Measurements from ENCODE around the gene KRIT1. TPM values are rescaled to one million over a fixed set of nuclear protein-coding genes. Genes with fewer than 3 reads are reported as not detected.

The KRIT1 gene
- 24.1 and 26.1 TPM in 2 replicates for total RNA-seq

GRCh38 chr7:92245487-92246359, at the start of gene KRIT1, which contains the start of gene ANKIB1:
Gene KRIT1 (minus strand): TSS chr7:92245914. CDS start chr7:92242135, 3,779 bp downstream.
Gene ANKIB1 (plus strand): TSS chr7:92245974. CDS start chr7:92294979, 49,005 bp downstream.

GRCh38 chr7:92178928-92179924, 66.5 kb downstream of the KRIT1 start, which contains the start of gene LRRD1:
Gene LRRD1 (minus strand): TSS chr7:92179142. CDS start chr7:92165202, 13,940 bp downstream.

Other genes starting within 250 kb of the KRIT1 start
- gene CYP51A1, start 111.4 kb downstream of the KRIT1 start, total RNA-seq, result 149 and 188 TPM in 2 replicates
- gene LRRD1, start 66.8 kb downstream of the KRIT1 start, total RNA-seq, result not detected in 2 replicates
- gene ANKIB1, start 60 bp upstream of the KRIT1 start, total RNA-seq, result 15.0 and 24.2 TPM in 2 replicates
- gene GATAD1, start 201.6 kb upstream of the KRIT1 start, total RNA-seq, result 9.0 and 13.1 TPM in 2 replicates
- gene ERVW-1, start 232.0 kb upstream of the KRIT1 start, total RNA-seq, result not detected in 2 replicates